ENCODE results near the gene CNOT2. TPM values are rescaled to one million over a fixed set of nuclear protein-coding genes. Genes with fewer than 3 reads are reported as not detected.

Gene CNOT2
- total RNA-seq, 1 experiment from 2014 or later: 85.4 TPM

DNA sequence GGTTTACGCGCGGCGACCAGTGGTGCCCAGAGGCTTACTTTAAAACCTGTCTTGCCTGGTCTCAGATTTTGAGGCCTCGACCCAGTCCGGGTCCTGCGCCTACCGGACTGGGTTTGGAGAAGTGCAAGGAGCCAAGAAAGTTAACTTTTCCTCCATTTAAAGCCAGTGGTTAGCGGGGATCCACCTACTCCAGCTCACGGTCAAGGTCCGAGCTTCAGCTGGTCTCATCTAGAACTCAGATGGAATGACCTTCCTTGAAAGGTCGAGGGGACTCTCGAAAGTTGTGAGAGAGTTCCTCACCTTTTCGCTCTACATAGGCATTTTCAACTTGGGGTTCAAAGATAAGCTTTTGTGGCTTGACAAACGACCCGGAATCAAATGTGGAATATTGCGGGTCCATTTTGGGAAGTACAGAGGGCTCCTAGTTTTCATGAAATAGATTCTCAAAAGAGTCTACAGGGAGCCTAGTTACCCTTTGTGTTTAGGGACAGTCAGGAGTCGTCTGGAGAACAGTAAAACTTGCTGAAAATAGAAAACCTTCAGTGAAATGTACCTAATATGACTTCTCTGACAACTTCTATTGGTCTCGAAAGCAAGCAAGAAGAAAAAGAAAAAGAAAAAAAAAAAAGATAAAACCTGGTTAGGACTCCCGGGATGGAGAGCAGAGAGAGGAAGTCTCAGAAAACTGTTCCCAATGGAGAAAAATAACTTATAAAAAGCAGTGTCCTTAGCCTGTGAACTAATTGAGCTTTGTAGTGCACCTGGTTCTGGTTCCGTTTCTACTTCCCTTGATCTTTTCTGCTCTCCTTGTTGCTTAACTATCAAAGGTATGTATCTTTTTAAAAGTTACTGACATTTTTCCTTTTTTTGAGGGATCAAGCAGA is 124.3 kb downstream of the CNOT2 start:
- ChIA-PET CTCF (interaction anchor here (0.7 kb wide), 1 partner anchor 276 kb away, joined by 3 read pairs; no protein-coding TSS in a partner anchor), POLR2A (ENCODE audit: unreplicated experiment) (interaction anchor here (0.7 kb wide), 2 partner anchors 389 to 1128 kb away, joined by 6 to 18 read pairs; no protein-coding TSS in a partner anchor)
- TSS peak; percentile 25 for BruUV-seq (replicated peaks)
- Histone ChIP-seq H4K20me1 (ENCODE audit: insufficient read depth) (no peaks in the 10 kb centered on the region), H3K4me1 (replicated peaks; ENCODE audit: insufficient read depth) (peaks cover 17% of the 10 kb centered on the region), H3K9me2 (ENCODE audit: insufficient read depth) (no peaks in the 10 kb centered on the region), H3F3A (ENCODE audit: insufficient read depth, low read depth) (peaks cover 5% of the 10 kb centered on the region; the same call in 1 of the 2 replicates), H3K4me2 (peak overlapping the region; percentile 82), H3K27me3 (ENCODE audit: insufficient read depth, low read depth) (no peaks in the 10 kb centered on the region), H3K4me3 (peak overlapping the region; percentile 66), H3K27ac (no peak overlapping the region), H3K79me2 (ENCODE audit: low read depth) (no peaks in the 10 kb centered on the region; the same call in 1 of the 2 replicates), H3K9me3 (ENCODE audit: insufficient read depth, low read depth) (no peaks in the 10 kb centered on the region), H2AFZ (peak overlapping the region; percentile 80), H3K36me3 (ENCODE audit: low read depth) (no peaks in the 10 kb centered on the region)
- DNase-seq: no peak
- no peak for TF ChIP-seq EZH2 (IDR thresholded peaks at IDR 0.05; ENCODE audit: low read depth)
- TF ChIP-seq, protein P1, sequence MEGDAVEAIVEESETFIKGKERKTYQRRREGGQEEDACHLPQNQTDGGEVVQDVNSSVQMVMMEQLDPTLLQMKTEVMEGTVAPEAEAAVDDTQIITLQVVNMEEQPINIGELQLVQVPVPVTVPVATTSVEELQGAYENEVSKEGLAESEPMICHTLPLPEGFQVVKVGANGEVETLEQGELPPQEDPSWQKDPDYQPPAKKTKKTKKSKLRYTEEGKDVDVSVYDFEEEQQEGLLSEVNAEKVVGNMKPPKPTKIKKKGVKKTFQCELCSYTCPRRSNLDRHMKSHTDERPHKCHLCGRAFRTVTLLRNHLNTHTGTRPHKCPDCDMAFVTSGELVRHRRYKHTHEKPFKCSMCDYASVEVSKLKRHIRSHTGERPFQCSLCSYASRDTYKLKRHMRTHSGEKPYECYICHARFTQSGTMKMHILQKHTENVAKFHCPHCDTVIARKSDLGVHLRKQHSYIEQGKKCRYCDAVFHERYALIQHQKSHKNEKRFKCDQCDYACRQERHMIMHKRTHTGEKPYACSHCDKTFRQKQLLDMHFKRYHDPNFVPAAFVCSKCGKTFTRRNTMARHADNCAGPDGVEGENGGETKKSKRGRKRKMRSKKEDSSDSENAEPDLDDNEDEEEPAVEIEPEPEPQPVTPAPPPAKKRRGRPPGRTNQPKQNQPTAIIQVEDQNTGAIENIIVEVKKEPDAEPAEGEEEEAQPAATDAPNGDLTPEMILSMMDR (conservative IDR thresholded peaks at IDR 0.05): no peak
- intact Hi-C loops (cut with micrococcal nuclease; ENCODE audit: unreplicated experiment): loop anchor here (2.0 to 5.0 kb wide), 4 partner anchors 81 to 469 kb away; partner anchors contain the start of gene CNOT2

DNA sequence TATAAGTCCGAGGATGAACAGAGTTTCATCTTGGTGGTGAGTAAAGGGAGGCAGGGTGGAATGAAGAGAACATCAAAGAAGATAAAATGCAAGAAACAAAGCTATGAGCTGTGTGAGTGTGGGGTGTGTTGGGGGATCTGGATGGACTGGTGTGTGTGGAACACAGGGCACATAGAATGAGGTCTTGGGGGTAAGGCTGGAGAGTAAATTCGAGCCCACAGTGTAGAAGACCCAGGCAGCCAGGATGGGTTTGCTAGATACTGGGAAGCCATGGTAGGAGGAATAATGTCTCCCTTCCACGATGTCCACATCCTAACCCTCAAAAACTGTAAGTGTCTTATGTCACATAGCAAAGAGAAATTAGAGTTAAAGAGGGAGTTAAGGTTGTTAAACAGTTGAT is 129.6 kb downstream of the CNOT2 start:
- peaks cover 15% of the 10 kb centered on the region for H3K4me1 ChIP-seq (replicated peaks; ENCODE audit: insufficient read depth)
- no peaks in the 10 kb centered on the region; the same call in 1 of the 2 replicates for H3K79me2 ChIP-seq (ENCODE audit: low read depth)
- TF ChIP-seq, protein P1 (conservative IDR thresholded peaks at IDR 0.05): no peak
- TF ChIP-seq EZH2 (IDR thresholded peaks at IDR 0.05; ENCODE audit: low read depth): no peak
- no peaks in the 10 kb centered on the region; the same call in 1 of the 2 replicates for H3F3A ChIP-seq (ENCODE audit: insufficient read depth, low read depth)
- no peaks in the 10 kb centered on the region for H3K27me3 ChIP-seq (ENCODE audit: insufficient read depth, low read depth)
- ChIA-PET CTCF (no interaction called here), POLR2A (ENCODE audit: unreplicated experiment) (interaction anchor here (0.6 kb wide), 1 partner anchor 61 kb away, joined by 4 read pairs; no protein-coding TSS in a partner anchor)
- intact Hi-C loops (cut with micrococcal nuclease; ENCODE audit: unreplicated experiment): no loop called here
- no peaks in the 10 kb centered on the region for H4K20me1 ChIP-seq (ENCODE audit: insufficient read depth)
- H3K4me2 ChIP-seq: no peak overlapping the region
- H3K27ac ChIP-seq: no peak overlapping the region
- no TSS peak for BruUV-seq (replicated peaks)
- H3K36me3 ChIP-seq (ENCODE audit: low read depth): no peaks in the 10 kb centered on the region
- H3K9me3 ChIP-seq (ENCODE audit: insufficient read depth, low read depth): no peaks in the 10 kb centered on the region
- no peaks in the 10 kb centered on the region for H3K9me2 ChIP-seq (ENCODE audit: insufficient read depth)
- H2AFZ ChIP-seq: no peak overlapping the region
- H3K4me3 ChIP-seq: no peak overlapping the region
- DNase-seq: no peak

DNA sequence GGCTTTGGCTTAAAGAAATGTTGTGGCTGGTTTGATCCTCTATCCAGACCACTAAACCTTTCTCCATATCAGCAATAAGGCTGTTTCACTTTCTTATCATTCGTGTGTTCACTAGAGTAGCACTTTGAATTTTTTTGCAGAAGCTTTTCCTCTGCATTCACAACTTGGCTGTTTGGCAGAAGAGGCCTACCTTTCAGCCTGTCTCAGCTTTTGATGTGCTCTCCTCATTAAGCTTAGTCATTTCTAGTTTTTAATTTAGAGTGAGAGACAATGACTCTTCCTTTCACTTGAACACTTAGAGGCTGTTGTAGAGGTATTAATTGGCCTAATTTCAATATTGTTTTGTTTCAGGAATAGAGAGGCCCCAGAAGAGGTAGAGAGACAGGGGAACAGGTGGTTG is 136.6 kb downstream of the CNOT2 start:
- intact Hi-C loops (cut with micrococcal nuclease; ENCODE audit: unreplicated experiment): no loop called here
- Histone ChIP-seq H3K27ac (no peak overlapping the region), H2AFZ (no peak overlapping the region), H3K27me3 (ENCODE audit: insufficient read depth, low read depth) (no peaks in the 10 kb centered on the region), H3K4me1 (replicated peaks; ENCODE audit: insufficient read depth) (0 out of 2 replicates have a peak, but pooled peaks cover 8% of the 10 kb centered on the region), H3K9me2 (ENCODE audit: insufficient read depth) (no peaks in the 10 kb centered on the region), H3K4me2 (no peak overlapping the region), H3K9me3 (ENCODE audit: insufficient read depth, low read depth) (peaks cover 5% of the 10 kb centered on the region; the same call in 1 of the 2 replicates), H3K79me2 (ENCODE audit: low read depth) (no peaks in the 10 kb centered on the region), H3K36me3 (ENCODE audit: low read depth) (no peaks in the 10 kb centered on the region), H4K20me1 (ENCODE audit: insufficient read depth) (no peaks in the 10 kb centered on the region), H3F3A (ENCODE audit: insufficient read depth, low read depth) (no peaks in the 10 kb centered on the region), H3K4me3 (no peak overlapping the region)
- ChIA-PET POLR2A (ENCODE audit: unreplicated experiment) (no interaction called here), CTCF (no interaction called here)
- no peak for DNase-seq
- BruUV-seq (replicated peaks): no TSS peak
- TF ChIP-seq EZH2 (IDR thresholded peaks at IDR 0.05; ENCODE audit: low read depth): no peak
- TF ChIP-seq, protein P1 (conservative IDR thresholded peaks at IDR 0.05): no peak
